ENCODE data around the gene PRRT1B.

Gene PRRT1B

DNA sequence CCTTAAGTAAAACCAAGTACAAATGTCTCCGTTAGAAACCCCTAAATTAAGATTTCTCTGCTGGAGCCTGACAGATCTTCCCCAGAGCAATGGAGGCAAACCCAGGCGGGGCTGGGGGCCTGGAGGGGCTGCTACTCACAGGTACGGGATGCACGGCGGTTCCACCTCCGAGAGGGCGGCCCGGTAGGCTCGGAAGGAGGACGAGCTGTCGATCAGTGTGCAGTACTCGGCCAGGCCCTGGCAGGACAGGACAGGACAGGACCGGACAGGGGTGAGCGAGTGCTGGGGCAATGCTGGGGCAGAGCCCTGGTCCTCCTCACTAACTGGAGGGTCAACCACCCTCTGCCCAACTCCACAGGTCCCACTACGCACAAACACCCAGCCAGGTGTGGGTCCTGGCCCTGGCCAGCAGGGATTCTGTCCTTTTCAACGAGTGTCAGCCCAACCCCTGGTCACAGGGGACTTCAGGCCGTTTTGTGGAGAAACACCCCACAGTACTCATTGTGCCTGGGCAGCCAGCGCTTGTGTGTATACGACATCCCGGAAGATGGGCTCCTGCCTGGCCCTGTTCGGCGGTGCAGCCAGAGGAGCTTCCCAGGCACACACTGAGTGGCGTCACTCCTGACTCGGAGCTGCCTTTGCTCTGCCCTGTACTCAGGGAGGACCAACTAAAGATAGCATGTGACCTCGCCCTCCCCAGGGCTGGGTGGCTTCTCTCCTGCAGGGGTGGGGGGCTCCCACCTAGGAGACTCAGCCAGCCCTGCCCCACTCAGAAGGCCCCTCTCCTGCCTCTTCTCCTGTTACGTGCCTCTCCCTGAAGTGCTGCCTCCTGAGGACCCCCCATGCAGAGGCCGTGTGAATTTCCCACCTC is 37.4 kb downstream of the PRRT1B start:
- no peak overlapping the region for H3K4me3 ChIP-seq (ENCODE audit: low read length)
- TF ChIP-seq, protein P1, sequence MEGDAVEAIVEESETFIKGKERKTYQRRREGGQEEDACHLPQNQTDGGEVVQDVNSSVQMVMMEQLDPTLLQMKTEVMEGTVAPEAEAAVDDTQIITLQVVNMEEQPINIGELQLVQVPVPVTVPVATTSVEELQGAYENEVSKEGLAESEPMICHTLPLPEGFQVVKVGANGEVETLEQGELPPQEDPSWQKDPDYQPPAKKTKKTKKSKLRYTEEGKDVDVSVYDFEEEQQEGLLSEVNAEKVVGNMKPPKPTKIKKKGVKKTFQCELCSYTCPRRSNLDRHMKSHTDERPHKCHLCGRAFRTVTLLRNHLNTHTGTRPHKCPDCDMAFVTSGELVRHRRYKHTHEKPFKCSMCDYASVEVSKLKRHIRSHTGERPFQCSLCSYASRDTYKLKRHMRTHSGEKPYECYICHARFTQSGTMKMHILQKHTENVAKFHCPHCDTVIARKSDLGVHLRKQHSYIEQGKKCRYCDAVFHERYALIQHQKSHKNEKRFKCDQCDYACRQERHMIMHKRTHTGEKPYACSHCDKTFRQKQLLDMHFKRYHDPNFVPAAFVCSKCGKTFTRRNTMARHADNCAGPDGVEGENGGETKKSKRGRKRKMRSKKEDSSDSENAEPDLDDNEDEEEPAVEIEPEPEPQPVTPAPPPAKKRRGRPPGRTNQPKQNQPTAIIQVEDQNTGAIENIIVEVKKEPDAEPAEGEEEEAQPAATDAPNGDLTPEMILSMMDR (IDR thresholded peaks at IDR 0.05; ENCODE audit: insufficient read depth, low read depth, low read length, missing control alignments) = no peak
- no peak for DNase-seq (ENCODE audit: low read depth)

DNA sequence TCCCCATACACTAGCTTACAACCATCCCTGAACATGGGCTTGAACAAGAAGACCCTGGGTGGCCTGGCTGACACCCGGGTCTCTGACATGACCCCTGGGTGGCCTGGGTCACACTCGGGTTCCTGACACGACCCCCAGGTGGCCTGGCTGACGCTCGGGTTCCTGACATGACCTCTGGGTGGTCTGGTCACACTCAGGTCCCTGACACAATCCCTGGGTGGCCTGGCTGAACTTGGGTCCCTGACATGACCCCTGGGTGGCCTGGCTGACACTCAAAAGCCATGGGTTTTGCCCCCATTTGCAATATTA is 38.0 kb downstream of the PRRT1B start:
- no peak overlapping the region for H3K4me3 ChIP-seq (ENCODE audit: low read length)
- no peak for DNase-seq (ENCODE audit: low read depth)
- TF ChIP-seq, protein P1 (IDR thresholded peaks at IDR 0.05; ENCODE audit: insufficient read depth, low read depth, low read length, missing control alignments) = no peak

DNA sequence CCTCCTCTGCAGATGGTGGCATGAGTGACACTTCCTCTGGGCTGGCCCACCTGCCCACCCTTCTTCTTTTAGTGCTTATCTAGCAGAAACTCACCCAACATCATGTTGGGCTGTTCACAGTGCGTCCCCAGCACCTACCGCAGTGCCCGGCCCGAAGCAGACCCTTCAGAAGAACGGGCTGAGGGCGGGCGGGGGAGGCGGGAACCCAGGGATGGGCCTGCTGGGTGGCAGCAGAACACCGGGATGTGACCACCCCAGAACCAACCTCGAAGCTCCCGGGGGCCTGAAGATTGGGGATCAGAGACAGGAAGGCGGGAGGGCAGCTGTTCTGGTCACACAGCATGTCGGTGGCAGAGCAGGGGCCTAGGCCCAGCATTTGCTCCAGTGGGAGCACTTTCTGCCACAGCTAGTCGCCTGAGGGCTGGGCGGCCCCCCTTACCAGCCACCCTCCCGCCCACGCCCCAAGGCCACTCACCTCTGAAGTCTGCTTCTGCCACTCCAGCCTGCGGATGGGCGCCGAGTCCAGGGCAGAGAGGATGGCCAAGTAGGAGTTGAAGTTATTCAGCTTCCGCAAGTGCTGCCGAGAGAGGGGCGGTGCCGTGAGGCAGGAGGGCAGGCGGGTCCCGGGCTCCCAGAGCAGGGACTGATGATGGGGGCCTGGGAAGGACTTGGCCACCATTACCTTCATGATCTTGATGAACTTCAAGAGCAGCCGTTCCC is 38.7 kb downstream of the PRRT1B start:
- TF ChIP-seq, protein P1 (IDR thresholded peaks at IDR 0.05; ENCODE audit: insufficient read depth, low read depth, low read length, missing control alignments) = no peak
- H3K4me3 ChIP-seq (ENCODE audit: low read length) = no peak overlapping the region
- no peak for DNase-seq (ENCODE audit: low read depth)

DNA sequence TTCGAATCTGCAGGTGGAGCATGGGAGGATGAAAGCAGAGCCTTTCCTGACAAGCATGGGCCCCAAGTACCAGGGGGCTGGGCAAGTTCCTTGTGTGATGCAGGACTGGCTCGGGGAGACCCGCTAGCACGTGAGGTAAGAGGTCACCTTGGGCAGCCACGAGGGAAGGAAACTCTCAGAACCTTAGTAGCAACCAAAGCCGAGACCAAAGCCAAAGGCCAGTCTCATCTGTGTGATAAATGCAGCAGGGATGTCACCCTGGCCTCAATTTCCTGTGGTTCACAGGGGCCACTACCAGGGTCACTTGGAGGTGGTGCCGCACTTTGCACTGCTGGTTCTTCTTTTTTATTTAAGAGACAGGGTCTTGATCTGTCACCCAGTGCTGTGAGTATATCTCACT is 39.5 kb downstream of the PRRT1B start:
- H3K4me3 ChIP-seq (ENCODE audit: low read length) = no peak overlapping the region
- TF ChIP-seq, protein P1 (IDR thresholded peaks at IDR 0.05; ENCODE audit: insufficient read depth, low read depth, low read length, missing control alignments) = no peak
- no peak for DNase-seq (ENCODE audit: low read depth)

DNA sequence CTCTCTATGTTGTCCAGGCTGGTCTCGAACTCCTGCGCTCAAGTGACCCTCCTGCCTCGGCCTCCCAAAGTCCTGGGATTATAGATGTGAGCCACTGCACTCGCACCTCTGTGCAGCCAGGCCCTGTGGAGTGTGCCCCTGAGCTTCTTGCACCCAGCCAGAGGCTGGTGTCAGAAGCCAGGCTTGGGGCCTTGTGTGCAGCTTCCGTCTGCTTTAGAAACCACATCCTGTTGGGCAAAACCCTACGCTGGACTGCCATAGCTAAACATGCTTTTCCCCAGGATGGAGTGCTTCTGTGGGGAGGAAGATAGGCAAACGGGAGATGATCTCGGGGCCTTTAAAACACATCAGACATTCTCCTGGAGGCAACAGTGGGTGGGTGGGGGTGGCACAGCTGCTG is 40.1 kb downstream of the PRRT1B start:
- TF ChIP-seq, protein P1 (IDR thresholded peaks at IDR 0.05; ENCODE audit: insufficient read depth, low read depth, low read length, missing control alignments) = no peak
- no peak for DNase-seq (ENCODE audit: low read depth)
- no peak overlapping the region for H3K4me3 ChIP-seq (ENCODE audit: low read length)

DNA sequence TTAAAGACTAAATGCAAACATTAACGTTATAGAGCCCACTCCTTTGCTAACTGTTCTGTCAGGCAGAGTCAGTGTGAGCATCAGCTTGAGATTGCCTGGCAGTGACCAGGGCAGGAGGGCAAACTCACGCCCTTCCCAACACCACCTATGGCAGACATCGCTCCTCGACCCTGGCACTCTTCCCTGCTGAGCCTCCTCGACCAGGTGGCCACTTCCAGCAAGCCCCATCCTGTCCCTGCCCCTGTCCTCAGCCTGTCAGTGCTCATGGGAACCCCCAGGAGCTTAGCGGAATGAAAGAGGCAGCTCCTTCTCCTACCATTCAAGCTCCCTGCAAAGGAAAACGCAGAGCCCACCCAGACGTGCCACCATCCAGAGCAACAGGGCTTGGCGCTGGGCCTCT is 42.0 kb downstream of the PRRT1B start:
- TF ChIP-seq, protein P1 (IDR thresholded peaks at IDR 0.05; ENCODE audit: insufficient read depth, low read depth, low read length, missing control alignments) = no peak
- no peak for DNase-seq (ENCODE audit: low read depth)
- H3K4me3 ChIP-seq (ENCODE audit: low read length) = no peak overlapping the region
